Glomerular visceral epithelial cell (primary cell): ENCODE measurements around the gene OAS2.
"Not testable (repeated sequence)": the region's sequence is repeated elsewhere in the genome, so short reads cannot be mapped to it uniquely, and the experiment has no call there.

Experiments used
- DNase-seq: peaks from one replicate; pipeline ENCODE4 v3.0.0-alpha.2; 2016; ENCODE audit errors: extremely low spot score

Gene OAS2

DNA sequence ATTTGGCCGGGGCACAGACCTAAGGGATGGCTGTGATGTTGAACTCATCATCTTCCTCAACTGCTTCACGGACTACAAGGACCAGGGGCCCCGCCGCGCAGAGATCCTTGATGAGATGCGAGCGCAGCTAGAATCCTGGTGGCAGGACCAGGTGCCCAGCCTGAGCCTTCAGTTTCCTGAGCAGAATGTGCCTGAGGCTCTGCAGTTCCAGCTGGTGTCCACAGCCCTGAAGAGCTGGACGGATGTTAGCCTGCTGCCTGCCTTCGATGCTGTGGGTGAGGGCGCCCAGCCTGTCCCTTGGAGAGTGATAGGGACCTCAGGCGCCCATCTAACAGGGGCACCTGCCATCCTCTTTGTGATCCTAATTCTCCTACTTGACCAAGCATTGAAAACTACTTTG is 27.6 kb upstream of the OAS2 start:
- DNase-seq = no peak

DNA sequence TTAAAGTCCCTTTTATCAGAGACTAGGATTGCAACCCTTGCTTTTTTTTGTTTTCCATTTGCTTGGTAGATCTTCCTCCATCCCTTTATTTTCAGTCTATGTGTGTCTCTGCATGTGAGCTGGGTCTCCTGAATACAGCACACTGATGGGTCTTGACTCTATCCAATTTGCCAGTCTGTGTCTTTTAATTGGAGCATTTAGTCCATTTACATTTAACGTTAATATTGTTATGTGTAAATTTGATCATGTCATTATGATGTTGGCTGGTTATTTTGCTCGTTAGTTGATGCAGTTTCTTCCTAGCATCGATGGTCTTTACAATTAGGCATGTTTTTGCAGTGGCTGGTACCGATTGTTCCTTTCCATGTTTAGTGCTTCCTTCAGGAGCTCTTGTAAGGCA is 21.2 kb upstream of the OAS2 start:
- DNase-seq = not testable (repeated sequence)

DNA sequence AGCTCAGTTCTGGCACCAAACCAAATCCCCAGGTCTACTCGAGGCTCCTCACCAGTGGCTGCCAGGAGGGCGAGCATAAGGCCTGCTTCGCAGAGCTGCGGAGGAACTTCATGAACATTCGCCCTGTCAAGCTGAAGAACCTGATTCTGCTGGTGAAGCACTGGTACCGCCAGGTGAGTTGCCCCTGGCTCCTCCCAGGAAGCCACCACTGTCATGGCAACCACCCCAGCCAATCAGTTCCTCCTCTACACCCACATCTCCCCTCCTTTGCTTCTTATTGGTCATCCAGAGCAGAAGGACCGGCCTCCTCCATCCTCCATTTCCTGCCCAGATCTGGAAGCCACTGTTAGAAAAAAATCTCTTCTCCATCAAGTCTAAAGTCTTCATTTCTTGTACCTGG is 17.2 kb upstream of the OAS2 start:
- no peak for DNase-seq

DNA sequence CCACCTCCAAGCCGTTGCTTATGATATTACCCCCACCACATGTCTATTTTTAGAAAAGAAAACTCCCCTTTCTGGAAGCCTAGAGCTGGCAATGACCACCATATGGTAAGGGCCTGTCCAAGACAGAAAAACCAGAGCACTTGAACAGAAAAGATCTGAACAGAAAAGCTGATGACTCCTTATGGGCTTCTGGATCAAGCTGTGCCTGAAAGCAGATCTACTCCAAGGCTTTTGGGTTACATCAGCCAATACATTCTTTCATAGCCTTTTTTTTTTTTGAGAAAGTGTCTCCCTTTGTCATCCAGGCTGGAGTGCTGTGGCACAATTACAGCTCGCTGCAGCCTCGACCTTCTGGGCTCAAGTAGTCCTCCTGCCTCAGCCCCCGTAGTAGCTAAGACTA is 16.8 kb upstream of the OAS2 start:
- DNase-seq = no peak

DNA sequence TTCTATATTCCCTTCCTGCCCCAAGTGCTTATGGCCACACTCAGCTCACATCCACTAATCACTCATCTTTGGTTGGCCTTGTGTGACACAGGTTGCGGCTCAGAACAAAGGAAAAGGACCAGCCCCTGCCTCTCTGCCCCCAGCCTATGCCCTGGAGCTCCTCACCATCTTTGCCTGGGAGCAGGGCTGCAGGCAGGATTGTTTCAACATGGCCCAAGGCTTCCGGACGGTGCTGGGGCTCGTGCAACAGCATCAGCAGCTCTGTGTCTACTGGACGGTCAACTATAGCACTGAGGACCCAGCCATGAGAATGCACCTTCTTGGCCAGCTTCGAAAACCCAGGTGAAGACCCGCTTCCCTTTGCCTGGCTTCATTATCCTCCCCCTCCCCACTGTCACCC is 15.8 kb upstream of the OAS2 start:
- no peak for DNase-seq

DNA sequence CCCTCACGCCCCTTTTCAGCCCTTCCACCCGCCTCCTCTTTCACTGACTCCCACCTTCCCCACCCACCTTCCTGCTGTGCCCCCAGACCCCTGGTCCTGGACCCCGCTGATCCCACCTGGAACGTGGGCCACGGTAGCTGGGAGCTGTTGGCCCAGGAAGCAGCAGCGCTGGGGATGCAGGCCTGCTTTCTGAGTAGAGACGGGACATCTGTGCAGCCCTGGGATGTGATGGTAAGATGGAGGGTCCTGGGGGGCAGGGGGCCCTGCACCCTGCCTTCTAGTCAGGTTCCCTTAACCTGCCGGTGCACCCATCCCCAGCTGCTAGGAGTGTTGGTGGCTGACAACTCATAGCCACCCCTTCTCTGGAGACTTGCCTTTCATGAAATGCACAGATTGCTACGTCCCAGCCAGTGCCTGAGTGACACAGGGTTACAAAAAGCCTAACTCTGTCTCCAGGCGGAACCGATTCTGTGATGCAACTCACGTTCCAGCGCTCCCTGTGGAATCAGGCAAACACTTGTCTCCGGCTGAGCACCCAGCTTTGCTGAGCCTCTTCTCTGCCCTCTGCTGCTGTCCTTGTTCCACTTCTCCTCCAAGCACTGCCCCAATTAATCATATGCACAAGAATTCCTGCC is 15.0 kb upstream of the OAS2 start:
- DNase-seq = no peak

DNA sequence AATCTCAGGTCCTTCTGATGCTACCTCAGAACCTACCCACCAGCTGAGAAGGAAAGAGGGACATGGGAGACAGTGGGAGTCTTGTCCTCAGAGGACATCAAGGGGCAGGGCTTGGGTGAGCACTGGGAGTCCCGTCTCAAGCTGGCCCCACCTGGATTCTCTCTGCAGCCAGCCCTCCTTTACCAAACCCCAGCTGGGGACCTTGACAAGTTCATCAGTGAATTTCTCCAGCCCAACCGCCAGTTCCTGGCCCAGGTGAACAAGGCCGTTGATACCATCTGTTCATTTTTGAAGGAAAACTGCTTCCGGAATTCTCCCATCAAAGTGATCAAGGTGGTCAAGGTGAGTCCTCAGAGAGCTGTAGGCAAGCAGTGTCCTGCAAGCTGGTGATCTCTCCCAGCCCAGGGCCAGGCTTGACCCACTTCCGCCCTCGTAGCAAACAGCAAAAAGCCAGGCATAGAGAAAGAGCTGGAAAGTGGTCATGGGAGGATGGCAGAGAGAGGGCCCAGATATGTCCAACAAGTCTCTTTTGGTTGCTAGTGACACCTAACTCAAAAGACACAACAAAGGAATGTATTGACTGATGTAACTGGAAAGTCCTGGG is 14.2 kb upstream of the OAS2 start:
- DNase-seq = no peak

DNA sequence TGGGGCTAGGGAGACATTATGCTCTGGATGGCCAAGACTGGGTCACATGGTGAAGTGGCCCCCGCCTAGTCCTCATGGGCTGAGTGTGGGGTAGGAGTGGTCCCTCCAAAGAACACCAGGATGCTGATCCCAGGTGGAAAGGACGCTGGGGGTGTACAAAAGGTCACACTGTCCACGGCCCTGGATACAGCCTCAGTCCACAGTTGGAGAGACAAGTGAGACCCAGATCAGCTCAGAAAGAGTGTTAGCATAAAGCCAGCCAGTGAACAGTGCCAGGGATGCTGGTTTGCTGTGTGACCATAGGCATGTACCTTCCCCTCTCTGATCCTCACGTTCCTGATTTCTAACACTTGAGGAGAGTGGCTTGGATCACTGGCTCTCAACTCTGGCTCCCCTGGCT is 13.4 kb upstream of the OAS2 start:
- DNase-seq = no peak

DNA sequence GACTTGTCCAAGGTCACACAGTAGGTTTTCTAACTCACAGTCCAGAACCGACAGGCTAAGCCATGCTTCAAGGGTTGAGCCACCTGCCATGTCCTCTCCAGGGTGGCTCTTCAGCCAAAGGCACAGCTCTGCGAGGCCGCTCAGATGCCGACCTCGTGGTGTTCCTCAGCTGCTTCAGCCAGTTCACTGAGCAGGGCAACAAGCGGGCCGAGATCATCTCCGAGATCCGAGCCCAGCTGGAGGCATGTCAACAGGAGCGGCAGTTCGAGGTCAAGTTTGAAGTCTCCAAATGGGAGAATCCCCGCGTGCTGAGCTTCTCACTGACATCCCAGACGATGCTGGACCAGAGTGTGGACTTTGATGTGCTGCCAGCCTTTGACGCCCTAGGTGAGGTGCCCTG is 12.7 kb upstream of the OAS2 start:
- no peak for DNase-seq

DNA sequence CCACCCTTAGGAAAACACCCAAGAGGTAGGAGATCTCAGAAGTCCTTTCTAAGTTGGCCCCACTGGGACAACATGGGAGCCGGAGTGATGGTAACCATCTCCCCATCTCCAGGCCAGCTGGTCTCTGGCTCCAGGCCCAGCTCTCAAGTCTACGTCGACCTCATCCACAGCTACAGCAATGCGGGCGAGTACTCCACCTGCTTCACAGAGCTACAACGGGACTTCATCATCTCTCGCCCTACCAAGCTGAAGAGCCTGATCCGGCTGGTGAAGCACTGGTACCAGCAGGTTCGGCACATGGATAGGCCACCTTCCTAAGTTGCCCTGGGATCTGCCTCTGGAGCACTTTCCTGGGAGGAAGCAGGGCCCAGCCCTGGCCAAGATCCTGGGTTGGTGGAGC is 11.0 kb upstream of the OAS2 start:
- no peak for DNase-seq

DNA sequence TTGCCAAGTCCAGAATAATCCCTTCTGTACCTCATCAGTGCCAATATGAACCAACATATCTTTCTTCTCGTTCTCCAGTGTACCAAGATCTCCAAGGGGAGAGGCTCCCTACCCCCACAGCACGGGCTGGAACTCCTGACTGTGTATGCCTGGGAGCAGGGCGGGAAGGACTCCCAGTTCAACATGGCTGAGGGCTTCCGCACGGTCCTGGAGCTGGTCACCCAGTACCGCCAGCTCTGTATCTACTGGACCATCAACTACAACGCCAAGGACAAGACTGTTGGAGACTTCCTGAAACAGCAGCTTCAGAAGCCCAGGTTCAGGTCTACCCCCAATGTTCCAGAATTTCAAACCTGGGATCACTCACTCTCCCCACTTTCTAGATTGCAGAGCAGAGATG is 10.5 kb upstream of the OAS2 start:
- DNase-seq = no peak

DNA sequence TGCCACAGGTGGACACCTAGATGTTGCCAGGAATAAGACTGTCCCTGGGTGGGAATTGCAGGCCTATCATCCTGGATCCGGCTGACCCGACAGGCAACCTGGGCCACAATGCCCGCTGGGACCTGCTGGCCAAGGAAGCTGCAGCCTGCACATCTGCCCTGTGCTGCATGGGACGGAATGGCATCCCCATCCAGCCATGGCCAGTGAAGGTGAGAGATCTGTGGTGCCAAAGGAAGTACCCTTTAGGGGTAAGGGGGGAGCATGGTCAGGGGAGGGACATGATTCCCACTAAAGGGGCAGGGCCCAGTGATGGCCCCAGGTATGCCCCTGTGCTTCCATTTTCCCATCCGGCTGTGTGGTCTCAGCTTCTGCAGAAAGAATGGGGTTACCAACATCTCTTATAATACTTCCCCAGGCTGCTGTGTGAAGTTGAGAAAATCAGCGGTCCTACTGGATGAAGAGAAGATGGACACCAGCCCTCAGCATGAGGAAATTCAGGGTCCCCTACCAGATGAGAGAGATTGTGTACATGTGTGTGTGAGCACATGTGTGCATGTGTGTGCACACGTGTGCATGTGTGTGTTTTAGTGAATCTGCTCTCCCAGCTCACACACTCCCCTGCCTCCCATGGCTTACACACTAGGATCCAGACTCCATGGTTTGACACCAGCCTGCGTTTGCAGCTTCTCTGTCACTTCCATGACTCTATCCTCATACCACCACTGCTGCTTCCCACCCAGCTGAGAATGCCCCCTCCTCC is 8.6 kb upstream of the OAS2 start:
- DNase-seq = no peak

DNA sequence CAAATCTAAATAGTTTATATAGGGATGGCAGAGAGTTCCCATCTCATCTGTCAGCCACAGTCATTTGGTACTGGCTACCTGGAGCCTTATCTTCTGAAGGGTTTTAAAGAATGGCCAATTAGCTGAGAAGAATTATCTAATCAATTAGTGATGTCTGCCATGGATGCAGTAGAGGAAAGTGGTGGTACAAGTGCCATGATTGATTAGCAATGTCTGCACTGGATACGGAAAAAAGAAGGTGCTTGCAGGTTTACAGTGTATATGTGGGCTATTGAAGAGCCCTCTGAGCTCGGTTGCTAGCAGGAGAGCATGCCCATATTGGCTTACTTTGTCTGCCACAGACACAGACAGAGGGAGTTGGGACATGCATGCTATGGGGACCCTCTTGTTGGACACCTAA is 7.9 kb upstream of the OAS2 start:
- no peak for DNase-seq

DNA sequence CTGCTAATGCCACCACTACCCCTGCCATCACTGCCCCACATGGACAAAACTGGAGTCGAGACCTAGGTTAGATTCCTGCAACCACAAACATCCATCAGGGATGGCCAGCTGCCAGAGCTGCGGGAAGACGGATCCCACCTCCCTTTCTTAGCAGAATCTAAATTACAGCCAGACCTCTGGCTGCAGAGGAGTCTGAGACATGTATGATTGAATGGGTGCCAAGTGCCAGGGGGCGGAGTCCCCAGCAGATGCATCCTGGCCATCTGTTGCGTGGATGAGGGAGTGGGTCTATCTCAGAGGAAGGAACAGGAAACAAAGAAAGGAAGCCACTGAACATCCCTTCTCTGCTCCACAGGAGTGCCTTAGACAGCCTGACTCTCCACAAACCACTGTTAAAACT is 7.1 kb upstream of the OAS2 start:
- peak; percentile 10 for DNase-seq

DNA sequence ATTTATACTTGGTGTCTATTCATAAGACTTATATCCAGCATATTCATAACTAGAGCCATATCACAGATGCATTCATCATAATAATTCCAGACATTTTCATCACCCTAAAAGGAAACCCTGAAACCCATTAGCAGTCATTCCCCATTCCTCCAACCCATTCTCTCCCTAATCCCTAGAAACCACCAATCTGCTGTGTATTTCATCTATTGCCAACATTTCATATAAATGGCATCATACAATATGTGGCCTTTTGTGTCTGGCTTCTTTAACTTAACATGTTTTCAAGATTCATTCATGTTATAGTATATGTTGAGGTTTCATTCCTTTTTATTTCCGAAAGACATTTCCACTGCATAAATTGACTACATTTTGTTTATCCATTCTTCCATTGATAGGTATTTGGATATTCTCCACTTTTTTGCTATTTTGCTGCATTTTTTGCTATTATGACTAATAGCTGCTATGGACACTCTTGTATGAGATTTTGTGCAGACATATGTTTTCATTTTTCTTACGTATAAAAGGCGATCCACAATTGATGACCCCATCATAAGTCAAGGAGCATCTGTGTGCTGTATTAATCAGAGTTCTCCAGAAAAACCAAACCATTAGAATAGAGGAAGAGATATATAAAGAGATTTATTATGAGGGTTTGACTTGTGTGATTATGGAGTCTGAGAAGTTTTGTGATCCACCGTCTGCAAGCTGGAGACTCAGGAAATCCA is 5.1 kb upstream of the OAS2 start:
- DNase-seq = no peak

DNA sequence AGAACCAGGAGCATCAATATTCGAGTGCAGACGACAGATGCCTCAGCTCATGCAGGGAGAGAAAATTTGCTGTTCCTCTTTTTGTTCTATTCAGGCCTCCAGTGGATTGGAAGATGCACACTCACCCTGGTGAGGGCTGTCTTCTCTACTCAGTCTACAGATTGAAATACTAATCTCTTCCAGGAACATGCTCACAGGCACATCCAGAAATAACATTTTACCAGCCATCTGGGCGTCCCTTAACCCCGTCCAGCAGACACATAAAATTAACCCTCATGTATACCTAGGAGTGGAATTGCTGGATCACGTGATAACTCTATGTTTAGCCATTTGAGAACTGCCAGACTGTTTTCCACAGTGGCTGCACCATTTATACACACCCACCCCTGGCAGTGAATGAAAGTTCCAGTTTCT is 4.5 kb upstream of the OAS2 start:
- no peak for DNase-seq

DNA sequence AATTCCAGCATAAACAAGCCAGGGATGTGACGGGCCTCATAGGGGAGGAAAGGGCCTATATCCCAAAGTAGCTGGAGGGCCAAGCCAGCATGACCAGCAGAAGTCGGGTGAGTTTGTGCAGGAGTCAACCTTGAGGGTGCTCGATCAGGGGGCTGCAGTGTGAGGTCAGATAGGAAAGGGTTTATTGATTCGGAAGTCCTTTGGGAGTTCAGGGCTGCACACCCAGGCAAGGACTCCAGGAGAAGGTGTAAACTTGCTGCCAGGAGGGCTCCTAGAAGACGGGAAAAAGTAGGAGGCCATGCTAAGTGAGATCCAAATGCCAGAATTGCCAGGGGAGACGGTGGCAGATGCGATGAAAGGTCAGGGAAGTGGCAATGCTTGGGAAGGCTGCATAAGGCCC is 3.4 kb upstream of the OAS2 start:
- DNase-seq = no peak

DNA sequence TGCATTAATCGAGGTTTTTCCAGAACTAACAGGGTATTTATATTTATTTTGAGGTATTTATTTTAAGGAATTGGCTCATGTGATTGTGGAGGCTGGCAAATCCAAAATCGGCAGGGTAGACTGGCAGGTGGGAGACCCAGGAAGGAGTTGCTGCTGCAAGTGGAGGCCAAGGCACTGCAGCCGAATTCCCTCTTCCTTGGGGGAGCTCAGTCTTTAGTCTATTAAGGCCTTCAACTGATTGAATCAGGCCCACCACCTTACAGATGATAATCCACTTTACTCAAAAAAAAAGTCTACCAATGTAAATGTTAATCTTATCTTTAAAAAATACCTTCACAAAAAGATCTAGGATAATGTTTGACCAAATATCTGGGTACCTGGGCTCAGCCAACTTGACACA is 1.2 kb upstream of the OAS2 start:
- DNase-seq = no peak

DNA sequence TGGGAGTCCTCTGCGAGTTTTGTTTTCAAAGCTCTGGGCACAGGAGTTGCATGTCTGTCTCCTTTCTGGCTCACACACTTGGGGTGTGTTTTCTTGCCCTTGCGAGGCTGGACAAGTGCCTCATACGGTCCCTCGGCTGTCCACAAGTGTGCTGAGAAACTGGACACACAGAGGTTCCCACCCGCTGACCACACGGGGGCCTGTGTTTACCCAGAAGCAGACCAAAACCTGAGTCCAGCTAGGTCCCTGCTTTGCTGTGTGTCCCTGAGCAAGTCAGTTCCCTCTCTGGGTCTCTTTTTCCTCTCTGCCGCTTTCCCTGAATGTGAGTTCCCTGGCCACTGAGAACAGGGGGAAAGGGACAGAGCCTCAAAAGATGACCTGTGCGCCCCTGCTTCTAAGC is 678 bp upstream of the OAS2 start:
- no peak for DNase-seq

DNA sequence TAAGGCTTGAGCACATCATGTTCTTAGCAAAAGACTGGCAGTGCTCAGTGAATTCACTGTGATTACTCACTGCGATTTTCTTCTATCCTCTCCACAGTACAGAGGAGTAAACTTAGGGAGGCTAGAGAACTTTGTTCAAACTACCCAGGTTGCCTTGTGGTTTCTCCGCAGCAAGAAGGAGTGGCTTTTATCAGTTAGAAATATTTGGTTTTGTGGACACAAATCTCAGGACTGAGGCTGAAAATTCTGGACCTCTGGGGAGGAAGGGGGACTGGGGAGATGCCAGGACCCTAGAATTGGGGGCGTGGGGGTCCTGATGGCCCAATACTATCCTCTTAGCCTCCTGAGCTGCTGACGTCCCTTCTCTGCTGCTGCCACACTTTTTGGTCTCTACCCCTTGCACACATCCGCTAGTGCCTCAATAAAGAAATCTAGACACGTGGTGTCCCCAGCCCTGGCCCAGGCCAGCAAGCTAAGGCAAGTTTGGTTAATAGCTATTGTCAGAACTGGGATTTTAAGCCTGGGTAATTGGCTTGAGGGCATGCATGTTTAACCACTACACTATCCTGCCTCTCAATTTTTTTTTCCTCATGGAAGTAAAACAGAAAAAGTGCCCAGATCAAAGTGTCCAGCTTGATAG is 842 bp downstream of the OAS2 start:
- DNase-seq = no peak

DNA sequence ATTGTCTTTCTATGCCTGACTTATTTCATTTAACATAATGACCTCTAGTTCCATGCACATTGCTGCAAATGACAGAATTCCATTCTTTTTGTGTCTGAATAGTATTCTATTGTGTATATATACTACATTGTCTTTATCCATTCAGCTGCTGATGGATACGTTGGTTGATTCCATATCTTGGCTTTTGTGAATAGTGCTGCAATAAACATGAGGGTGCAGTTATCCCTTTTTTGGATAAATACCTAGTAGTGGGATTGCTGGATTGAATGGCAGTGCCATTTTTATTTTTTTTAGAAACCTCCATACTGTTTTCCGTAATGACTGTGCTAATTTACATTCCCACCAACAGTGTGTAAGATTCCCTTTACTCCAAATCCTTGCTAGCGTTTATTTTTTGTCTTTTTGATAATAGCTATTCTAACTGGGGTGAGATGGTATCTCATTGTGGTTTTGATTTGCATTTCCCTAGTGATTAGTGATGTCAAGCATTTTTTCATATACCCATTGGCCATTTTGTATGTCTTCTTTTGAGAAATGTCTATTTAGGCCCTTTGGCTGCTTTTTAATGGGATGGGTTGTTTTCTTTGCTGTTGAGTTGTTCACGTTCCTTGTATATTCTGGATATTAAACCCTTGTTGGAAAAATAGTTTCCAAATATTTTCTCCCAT is 2.3 kb downstream of the OAS2 start:
- no peak for DNase-seq
